ENCODE data around the gene FOXJ3. TPM values are rescaled to one million over a fixed set of nuclear protein-coding genes. Genes with fewer than 3 reads are reported as not detected.

The FOXJ3 gene
- total RNA-seq = 59.9 TPM

DNA sequence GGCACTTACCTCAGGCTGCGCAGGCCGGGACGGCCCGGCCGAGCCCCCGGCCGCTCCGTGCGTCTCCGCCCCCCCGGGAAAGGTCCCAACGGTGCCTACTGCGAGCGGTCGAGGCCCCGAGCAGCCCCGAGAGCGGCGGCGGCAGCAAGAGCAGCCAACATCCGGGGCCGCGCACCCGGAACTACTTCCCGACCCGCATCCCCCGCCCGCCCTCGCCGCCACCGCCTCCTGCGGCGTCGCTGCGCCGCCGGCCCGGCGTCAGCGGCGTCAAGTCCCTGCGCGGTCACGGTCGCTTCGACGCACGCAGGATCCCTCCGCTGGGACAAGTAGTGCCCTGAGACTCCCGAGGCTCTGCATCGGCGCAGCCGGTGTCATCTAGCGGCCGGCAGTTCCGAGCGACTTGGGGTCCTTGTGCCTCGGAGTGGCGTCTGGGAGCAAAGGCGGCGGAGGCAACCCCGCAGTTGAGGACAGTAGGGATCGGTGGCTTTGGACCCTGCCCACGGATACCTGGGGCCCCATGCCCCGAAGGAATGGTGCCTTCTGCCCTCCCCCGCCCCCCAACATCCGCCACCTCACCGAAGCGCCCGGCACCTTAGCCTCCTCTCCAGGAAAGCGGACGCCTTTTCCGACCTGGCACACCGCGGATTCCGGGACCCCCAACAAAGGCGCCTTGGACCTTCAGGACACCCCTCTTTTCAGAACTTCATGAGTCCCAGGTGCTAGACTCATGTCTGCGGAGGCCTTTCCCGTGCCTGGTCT is at the start of gene FOXJ3:
TSS of gene FOXJ3 (minus strand) at position 186 of the 759 bp plus-strand sequence. CDS start 24,142 bp downstream, outside the sequence.
- Histone ChIP-seq H3K9me3 (no peaks in the 10 kb centered on the region), H3K4me3 (peak within 1 kb of the TSS; percentile 77 to 79), H3K27me3 (no peaks in the 10 kb centered on the region), H3K4me1 (peaks cover 37% of the 10 kb centered on the region), H3K36me3 (no peaks in the 10 kb centered on the region), H3K27ac (peak within 1 kb of the TSS; percentile 87)
- TF ChIP-seq POLR2AphosphoS5 (IDR thresholded peaks at IDR 0.05; ENCODE audit: insufficient read depth in 1 of 2, low read depth in 1 of 2) (peak in 1 of 2 donors; percentile 81), POLR2A (IDR thresholded peaks at IDR 0.05) (peak in 1 of 2 donors; percentile 35)
- TF ChIP-seq, protein P1, sequence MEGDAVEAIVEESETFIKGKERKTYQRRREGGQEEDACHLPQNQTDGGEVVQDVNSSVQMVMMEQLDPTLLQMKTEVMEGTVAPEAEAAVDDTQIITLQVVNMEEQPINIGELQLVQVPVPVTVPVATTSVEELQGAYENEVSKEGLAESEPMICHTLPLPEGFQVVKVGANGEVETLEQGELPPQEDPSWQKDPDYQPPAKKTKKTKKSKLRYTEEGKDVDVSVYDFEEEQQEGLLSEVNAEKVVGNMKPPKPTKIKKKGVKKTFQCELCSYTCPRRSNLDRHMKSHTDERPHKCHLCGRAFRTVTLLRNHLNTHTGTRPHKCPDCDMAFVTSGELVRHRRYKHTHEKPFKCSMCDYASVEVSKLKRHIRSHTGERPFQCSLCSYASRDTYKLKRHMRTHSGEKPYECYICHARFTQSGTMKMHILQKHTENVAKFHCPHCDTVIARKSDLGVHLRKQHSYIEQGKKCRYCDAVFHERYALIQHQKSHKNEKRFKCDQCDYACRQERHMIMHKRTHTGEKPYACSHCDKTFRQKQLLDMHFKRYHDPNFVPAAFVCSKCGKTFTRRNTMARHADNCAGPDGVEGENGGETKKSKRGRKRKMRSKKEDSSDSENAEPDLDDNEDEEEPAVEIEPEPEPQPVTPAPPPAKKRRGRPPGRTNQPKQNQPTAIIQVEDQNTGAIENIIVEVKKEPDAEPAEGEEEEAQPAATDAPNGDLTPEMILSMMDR (IDR thresholded peaks at IDR 0.05) = peak in 2 of 3 experiments; percentile 3 to 33
- DNase-seq (ENCODE audit: extremely low spot score in 2 of 2) = peak in 1 of 2 donors; percentile 91
- intact Hi-C loops (cut with DNase I) = loop anchor here (2.0 kb wide), 1 partner anchor 20 kb away; no protein-coding TSS in a partner anchor

DNA sequence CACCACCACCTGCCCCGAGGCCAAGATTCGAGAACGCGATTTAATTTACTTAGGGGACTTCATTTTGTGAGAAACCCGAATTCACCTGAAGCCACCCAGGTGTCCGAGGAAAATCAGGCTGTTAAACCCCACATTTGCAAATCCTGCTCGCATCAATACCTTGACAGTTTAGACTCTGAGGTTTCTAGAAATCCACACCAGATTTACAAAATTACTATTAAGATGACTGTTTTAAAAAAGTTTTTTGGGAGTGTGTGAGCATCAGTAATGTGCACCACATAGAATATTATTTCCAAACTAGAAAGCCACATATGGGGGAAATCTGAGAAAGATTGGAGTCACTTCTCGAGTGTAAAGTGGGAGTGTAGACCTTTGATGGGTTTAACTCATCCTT is 46.2 kb upstream of the FOXJ3 start:
- Histone ChIP-seq H3K4me1 (peaks cover 15% of the 10 kb centered on the region), H3K36me3 (no peaks in the 10 kb centered on the region), H3K9me3 (no peaks in the 10 kb centered on the region), H3K27me3 (no peaks in the 10 kb centered on the region), H3K27ac (no peak overlapping the region), H3K4me3 (peak overlapping the region; percentile 53 to 59)
- TF ChIP-seq POLR2A (IDR thresholded peaks at IDR 0.05) (no peak), POLR2AphosphoS5 (IDR thresholded peaks at IDR 0.05; ENCODE audit: insufficient read depth in 1 of 2, low read depth in 1 of 2) (no peak)
- TF ChIP-seq, protein P1 (IDR thresholded peaks at IDR 0.05) = no peak
- intact Hi-C loops (cut with DNase I) = no loop called here
- DNase-seq (ENCODE audit: extremely low spot score in 2 of 2) = no peak

DNA sequence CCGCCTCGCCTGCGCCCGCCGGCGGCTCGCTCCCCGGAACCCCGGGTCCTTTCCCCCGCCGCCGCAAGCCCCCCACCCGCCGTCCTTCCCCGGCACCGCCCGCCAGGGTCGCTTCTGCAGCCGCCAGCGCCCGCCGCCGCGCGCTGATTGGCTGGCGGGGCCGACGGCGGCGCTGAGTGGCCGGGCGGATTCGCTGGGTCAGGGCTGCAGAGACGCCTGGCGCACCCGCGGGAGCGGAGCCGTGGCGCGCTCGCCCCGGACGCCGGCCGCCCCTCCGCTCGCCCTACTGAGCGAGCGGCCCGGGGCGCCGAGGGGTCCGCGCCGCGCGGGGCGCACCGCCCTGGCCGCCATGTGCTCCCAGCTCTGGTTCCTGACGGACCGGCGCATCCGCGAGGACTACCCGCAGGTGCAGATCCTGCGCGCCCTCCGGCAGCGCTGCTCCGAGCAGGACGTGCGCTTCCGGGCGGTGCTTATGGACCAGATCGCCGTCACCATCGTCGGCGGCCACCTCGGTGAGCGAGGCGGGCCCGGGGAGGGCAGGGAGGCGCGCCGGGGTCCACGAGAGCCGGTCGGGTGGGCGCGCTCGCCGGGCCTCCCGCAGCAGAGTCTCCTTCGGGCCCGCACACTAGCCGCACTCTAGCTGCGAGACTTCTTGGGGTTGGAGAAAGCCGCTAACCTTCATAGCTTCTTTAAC is 45.7 kb upstream of the FOXJ3 start, which contains the start of gene RIMKLA:
TSS of gene RIMKLA (plus strand) at position 207 of the 694 bp plus-strand sequence. CDS start at position 350, 143 bp downstream.
- no peaks in the 10 kb centered on the region for H3K36me3 ChIP-seq
- peaks cover 15% of the 10 kb centered on the region for H3K4me1 ChIP-seq
- peak within 1 kb of the TSS; percentile 53 to 59 for H3K4me3 ChIP-seq
- H3K27ac ChIP-seq = no peak within 1 kb of the TSS
- H3K27me3 ChIP-seq = no peaks in the 10 kb centered on the region
- H3K9me3 ChIP-seq = no peaks in the 10 kb centered on the region
- DNase-seq (ENCODE audit: extremely low spot score in 2 of 2) = no peak
- intact Hi-C loops (cut with DNase I) = no loop called here
- TF ChIP-seq POLR2AphosphoS5 (IDR thresholded peaks at IDR 0.05; ENCODE audit: insufficient read depth in 1 of 2, low read depth in 1 of 2) (no peak), POLR2A (IDR thresholded peaks at IDR 0.05) (no peak)
- TF ChIP-seq, protein P1 (IDR thresholded peaks at IDR 0.05) = no peak

DNA sequence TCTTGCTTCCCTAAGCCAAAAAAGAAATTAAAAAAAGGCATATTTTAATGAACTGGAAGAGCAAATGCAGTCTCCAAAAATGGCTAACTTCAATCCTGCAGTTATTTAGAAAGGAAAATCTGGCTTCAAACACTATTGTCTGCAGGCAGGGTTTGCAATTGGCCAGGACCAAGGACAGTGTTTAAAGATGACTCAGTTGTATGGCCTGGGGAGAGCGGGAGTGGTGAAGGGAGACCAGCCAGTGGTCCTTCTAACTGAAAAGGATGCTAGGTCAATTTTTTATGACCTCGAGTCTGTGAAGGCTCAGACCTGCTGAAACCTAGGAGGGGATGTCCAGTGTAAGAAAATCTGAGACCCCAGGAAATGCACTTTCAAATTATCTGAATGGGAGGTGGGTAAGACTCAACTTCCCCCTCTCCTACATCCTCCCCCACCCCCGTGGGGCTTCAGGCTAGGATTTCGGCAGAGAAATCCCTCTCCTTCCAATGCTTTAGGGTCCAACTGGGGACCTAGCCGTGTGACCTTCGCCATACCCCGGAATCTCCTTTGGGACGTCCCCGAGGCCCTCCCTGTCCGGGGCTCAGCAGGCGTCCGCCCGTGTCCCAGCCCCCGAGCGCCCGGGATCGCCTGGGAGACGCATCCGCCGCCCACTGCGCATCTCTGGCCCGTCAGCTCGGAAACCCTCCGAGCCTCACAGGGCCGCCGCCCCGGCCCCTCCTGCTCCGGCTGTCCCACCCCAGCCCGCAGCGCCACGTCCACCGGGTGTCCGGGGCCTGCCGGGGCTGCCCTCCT is 45.0 kb upstream of the FOXJ3 start:
- H3K4me1 ChIP-seq = peaks cover 15% of the 10 kb centered on the region
- no peak overlapping the region for H3K27ac ChIP-seq
- no peaks in the 10 kb centered on the region for H3K36me3 ChIP-seq
- H3K9me3 ChIP-seq = no peaks in the 10 kb centered on the region
- no peak for TF ChIP-seq POLR2AphosphoS5 (IDR thresholded peaks at IDR 0.05; ENCODE audit: insufficient read depth in 1 of 2, low read depth in 1 of 2)
- no peak for TF ChIP-seq POLR2A (IDR thresholded peaks at IDR 0.05)
- TF ChIP-seq, protein P1 (IDR thresholded peaks at IDR 0.05) = no peak
- intact Hi-C loops (cut with DNase I) = no loop called here
- no peak for DNase-seq (ENCODE audit: extremely low spot score in 2 of 2)
- H3K4me3 ChIP-seq = peak overlapping the region; percentile 53 to 59
- no peaks in the 10 kb centered on the region for H3K27me3 ChIP-seq

Data from vagina (tissue), 2 donors.